IPS-NIHi11 (cell line): ENCODE measurements around the gene SLC22A1.
"Not testable (repeated sequence)": the region's sequence is repeated elsewhere in the genome, so short reads cannot be mapped to it uniquely, and the experiment has no call there.

Experiments used
- DNase-seq: peaks from one replicate; pipeline ENCODE4 v3.0.0; 2012; ENCODE audit warnings: mixed read lengths, low spot score

SLC22A1 gene

DNA sequence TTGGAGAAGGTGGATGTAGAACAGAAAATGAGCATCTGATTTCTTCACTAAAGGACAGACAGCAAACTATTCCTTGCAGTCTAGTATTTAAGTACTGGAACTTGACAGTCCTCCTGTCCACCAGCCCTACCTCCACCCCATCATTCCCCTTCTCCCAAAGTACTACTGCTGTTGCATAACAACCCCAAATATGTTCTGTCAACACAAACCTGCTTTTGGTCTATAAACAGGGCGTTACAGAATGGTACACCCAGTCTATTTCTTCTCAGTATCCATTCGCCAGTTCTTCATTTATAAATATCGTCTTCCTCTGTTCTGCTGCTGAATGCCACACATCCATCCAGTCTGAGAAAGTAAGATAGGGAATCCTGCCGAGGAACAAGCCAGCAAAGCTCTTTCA lies 27.7 kb upstream of the SLC22A1 start:
- DNase-seq, result no peak

DNA sequence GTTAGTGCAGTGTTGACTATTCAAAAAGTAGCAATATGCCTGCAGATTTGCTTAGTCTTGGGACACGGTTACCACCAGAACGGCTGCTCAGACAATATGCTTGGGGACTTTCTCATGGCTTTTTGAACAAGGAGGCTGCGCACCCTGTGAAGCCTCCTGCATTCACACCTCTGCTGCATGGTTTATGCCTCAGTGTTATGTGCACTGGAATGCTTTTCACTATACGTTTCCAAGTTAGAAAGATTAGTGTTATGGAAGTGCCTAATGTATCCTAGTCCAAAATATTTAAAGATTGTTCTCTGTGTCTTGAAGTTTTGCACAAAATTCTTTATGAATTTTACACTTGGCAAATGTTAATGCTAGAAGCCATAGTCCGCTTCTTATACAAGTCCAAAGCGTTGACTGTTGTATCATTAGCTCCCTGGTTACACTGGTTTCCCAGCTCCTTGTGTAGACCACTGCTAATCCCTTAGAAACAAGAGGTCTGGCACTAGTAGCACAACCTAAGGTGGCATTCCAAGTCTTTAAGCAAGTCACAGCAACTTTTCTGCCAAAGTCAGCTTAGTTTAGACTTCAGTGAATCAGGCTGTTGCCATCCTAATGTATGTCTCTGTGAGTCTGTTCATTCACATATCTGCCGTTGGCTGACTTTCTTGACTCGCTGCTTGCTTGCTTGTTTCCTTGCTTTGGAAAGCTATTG lies 26.3 kb upstream of the SLC22A1 start:
- no peak for DNase-seq

DNA sequence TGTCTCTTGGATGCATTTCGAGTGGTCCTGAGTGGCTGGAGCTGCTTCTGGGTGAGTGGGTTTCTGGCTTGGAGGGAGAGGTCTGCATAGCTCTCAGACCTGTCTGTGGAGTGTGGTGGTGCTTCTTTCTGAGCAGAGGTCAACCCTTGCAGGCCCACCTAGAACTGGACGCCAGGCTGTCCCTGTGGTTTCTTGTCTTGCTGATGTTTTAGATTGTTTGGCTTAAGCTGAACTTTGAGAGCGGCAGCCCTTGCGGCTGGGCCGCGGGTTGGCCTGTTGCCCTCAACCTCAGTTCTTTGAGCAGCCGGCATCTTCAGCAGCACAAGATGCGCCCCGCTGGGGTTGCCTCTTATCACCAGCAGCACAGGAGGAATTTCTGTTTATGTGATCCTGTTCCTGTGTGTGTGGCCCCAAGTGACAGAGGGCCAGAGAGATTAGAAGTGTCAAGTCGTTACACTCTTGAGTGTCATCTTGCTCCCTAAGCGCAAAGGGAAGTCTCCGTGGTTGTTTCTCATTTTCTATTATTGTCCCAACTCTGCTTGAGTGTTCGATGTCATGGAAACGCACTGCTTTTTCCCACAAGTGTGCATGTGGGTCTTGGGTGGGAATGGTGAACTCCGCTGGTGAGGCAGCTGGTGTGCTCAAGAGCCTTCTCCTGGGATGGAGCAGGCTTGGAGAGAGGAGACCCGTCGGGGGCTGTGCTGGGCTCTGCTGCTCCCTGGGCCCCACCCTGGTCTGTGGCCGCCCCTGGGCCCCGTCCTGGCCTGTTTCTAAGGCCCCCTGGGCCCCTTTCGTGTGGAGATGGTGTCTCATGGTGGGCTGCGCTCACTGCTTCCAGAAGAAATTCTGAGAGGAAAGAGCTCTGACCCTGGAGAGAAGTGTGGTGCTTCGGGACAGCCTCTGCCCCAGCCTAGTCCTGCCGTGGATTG lies 20.1 kb upstream of the SLC22A1 start:
- no peak for DNase-seq

DNA sequence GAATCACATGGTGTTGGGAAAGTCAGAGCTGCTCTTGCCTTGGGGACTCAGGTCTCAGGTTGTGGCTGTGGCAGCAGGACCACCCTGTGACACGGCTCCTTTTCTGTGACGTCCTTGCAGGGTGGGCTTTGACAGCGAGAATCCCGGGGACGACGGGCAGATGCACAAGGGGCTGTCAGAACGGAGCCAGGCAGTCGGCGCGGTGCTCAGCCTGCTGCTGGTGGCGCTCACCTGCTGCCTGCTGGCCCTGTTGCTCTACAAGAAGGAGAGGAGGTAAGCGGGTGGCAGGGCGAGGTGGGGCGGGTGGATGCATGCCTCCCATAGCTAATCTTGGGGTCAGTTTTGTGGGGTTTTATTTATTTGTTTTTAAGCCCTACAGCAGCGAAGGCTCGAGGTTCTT lies 19.2 kb upstream of the SLC22A1 start:
- no peak for DNase-seq

DNA sequence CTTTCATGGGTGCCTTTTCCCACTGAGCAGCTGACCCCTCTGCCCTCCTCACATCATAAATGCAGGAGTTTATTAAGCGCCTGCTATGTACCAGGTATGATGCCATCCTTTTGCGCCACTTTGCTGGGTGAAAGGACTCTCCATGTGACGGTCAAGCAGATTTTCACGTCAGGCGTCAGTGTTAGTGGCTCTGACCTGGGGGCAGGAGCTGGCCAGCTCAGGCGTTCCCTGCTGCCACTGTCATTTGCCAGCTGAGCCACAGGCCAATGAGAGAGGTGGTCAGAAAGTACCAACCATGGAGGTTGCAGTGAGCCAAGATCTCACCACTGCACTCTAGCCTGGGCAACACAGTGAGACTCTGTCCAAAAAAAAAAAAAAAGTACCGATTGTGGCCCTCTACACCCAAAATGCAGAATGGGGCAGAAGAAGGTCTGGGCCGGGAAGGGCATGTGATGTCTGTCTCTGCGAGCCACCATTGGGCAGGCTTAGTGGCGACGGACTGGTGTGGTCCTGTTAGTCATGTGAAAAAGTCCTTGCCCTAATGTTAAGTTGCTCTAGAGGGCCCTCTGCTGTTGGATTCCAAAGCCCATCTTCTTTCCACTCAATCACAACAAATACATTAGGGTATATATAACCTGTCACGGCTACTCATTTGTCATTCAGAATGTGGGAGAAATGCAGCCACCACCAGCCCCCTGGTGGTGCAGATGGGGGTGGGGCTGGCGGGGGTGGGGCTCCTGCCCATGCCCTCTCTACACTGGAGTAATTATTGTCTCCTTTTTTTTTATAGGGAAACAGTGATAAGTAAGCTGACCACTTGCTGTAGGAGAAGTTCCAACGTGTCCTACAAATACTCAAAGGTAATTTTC lies 18.4 kb upstream of the SLC22A1 start:
- peak; percentile 61 for DNase-seq

DNA sequence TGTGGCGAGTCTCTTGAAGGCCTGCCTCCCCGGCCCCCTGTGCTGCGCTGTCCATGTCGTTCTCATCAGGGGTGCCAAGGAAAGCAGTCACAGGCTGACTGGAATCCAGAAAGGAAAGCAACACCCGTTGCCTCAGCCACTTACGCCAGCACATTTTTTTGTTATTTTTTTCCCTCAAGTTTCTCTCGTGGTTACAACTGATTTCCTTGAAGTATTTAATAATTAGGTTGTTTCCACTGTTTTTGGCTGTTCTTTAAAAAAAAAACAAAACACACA lies 17.9 kb upstream of the SLC22A1 start:
- no peak for DNase-seq

DNA sequence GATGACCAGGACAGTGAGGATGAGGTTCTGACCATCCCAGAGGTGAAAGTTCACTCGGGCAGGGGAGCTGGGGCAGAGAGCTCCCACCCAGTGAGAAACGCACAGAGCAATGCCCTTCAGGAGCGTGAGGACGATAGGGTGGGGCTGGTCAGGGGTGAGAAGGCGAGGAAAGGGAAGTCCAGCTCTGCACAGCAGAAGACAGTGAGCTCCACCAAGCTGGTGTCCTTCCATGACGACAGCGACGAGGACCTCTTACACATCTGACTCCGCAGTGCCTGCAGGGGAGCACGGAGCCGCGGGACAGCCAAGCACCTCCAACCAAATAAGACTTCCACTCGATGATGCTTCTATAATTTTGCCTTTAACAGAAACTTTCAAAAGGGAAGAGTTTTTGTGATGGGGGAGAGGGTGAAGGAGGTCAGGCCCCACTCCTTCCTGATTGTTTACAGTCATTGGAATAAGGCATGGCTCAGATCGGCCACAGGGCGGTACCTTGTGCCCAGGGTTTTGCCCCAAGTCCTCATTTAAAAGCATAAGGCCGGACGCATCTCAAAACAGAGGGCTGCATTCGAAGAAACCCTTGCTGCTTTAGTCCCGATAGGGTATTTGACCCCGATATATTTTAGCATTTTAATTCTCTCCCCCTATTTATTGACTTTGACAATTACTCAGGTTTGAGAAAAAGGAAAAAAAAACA lies 16.6 kb upstream of the SLC22A1 start:
- no peak for DNase-seq

DNA sequence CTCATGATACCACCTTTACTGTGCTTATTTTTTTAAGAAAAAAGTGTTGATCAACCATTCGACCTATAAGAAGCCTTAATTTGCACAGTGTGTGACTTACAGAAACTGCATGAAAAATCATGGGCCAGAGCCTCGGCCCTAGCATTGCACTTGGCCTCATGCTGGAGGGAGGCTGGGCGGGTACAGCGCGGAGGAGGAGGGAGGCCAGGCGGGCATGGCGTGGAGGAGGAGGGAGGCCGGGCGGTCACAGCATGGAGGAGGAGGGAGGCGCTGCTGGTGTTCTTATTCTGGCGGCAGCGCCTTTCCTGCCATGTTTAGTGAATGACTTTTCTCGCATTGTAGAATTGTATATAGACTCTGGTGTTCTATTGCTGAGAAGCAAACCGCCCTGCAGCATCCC lies 15.6 kb upstream of the SLC22A1 start:
- no peak for DNase-seq

DNA sequence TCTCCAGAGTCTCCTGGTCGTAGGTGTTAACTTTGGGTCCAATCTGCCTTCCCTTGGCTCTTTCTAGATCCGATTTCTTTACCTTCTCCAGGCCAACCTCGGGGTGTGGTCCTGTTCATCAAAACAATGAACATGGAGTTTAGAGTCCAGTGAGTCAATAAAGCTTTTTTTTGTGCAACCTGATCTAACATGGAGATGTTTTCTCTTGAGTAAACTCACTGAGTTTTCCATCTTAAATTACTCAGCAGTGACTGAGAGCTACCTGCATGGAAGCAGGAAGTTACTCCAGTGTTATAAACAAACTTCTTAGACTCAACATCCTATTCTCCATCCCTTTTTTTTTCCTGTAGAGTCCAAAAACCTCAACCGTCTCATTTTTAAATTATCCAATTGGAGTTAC lies 14.9 kb upstream of the SLC22A1 start:
- DNase-seq, result no peak

DNA sequence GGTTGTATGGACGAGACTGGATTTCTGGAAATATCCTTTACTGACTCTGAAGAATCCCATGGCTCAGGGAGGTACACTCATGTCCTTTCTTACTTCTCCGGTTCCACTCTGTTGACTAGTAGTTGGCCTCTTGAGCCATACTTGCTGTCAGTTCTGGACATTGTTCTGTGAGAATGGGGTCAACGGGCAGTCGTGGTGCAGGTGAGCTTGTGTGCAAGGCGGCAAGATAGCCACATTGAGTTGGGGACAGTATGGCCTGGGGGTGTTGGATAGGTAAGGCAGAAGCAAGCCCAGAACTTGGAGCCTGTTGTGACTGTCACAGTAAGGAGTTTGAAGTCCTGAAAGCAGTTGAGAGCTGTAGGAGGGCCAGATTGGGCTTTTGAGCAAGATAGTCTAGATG lies 13.5 kb upstream of the SLC22A1 start:
- DNase-seq, result no peak

DNA sequence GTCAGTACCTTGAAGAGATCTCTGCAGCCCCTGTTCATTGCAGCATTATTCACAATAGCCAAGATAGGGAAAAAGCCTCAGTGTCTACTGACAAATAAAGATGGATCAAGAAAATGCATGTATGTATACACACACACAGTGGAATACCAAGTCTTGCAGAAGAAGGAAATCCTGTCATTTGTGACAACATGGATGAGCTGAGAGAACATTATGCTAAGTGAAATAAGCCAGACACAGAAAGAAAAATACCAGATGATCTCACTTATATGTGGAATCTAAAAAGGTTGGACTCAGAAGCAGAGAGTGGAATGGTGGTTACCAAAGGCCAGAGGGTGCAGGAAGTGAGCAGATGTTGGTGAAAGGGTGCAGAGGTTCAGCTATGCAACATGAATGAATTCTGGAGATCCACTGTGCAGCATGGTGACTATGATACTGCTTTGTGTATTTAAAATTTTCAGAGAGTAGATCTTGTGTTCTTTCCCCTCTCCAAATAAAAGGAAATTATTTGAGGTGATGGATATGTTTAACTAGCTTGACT lies 11.0 kb upstream of the SLC22A1 start:
- no peak for DNase-seq

DNA sequence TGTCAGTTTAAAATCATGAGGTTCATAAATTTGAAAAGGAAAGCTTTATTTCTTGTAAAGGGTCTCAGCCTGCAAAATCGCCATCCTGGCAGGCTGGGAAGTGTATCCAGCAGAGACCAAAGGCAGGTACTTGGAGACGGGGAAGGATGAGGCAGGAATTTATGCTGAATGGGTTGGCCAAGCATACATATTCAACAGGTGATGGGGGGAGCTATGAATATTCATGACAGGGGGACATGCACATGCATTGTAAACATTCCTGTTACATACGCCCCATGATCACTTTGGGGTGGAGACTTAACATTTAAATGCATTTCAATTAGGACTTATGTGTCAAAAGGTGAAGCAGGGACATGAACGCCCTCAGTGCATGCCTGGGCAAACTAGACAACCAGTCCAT lies 9.8 kb upstream of the SLC22A1 start:
- no peak for DNase-seq

DNA sequence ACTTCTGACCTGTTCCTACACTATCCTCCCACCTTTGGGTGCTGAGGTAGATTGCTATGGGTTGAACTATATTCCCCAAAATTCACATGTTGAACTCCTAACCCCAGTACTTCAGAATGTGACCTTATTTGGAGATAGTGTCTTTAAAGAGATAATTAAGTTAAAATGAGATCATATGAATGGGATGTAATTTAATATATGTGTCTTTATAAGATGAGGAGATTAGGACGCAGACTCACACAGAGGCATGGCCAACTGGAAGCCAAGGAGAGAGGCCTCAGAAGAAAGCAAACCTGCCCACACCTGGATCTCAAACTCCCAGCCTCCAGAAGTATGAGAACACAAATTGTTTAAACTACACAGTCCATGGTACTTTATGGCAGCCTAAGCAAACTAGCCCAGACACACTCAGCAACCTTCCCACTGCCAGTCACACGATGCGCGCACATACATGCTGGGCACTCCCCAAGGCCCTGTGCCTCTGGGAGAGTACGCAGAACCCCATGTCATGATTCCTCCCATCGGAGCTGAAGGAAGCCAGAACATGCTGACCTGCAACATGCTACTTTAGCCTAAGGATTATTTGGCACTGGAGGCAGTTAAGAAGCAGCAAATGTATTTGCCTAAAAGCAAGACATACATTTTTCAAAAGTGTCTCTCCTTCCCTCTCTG lies 8.9 kb upstream of the SLC22A1 start:
- DNase-seq, result no peak

DNA sequence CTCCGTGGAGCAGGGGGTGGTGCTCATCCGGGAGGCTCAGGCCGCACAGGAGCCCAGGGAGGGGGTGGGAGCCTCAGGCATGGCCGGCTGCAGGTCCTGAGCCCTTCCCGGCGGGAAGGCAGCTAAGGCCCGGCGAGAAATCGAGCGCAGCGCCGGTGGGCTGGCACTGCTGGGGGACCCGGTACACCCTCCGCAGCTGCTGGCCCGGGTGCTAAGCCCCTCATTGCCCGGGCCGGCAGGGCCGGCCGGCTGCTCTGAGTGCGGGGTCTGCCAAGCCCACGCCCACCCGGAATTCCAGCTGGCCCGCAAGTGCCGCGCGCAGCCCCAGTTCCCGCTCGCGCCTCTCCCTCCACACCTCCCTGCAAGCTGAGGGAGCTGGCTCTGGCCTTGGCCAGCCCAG lies 7.1 kb upstream of the SLC22A1 start:
- DNase-seq, result not testable (repeated sequence)

DNA sequence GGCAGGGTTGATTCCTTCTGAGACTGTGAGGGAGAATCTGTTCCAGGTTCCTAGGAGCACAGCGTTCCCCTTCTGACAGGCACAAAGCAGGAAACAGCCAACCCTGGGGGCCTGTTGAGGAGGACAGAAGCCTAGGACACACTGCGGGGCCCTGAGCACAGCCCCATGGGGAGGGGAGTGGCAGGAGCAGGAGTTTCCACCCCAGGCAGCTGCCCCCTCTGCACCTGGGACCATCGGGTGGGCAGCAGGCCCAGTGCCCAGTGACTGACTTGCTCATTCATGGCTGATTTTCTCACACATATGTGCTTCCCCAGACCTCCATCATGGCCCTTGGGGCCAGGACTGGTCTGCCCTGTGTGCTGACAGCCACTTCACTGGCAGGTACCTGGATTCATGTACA lies 6.2 kb upstream of the SLC22A1 start:
- no peak for DNase-seq

DNA sequence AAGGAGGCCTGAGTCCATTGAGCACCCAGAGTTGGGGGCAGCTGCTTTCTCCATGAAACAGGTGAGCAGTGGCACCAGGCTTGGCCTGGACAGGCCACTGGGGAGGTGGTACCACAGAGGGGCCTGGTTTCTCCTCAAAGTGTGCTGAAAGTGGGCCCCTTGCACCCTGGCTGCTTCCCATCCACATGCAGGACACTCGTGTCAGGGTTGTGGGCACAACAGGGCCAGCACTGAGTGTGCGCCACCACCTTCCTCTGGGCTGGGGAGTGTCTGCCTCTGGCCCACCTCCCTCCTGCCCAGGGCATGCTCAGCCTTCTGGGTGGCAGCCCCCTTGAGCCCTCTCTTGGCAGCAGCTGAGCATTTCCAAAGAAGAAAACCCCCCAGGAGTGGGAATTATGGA lies 5.2 kb upstream of the SLC22A1 start:
- no peak for DNase-seq

DNA sequence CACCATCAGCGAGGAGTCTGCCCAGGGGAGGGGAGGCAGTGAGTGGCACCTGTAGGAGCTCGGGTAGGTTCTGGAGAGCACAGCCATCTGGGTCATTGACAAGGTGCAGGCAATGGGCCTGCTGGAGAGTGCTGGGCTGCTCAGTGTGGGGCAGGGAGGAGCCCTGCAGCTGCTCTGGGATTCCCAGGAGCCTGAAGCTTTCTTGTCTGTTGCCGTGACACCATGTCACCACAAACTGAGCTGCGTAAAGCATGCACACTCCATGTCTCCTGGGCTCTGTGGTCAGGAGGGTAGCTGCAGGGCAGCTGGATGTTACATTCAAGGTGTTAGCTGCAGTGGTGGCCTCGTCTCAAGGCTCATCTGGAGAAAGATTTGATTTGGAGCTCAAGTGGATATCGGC lies 4.5 kb upstream of the SLC22A1 start:
- no peak for DNase-seq

DNA sequence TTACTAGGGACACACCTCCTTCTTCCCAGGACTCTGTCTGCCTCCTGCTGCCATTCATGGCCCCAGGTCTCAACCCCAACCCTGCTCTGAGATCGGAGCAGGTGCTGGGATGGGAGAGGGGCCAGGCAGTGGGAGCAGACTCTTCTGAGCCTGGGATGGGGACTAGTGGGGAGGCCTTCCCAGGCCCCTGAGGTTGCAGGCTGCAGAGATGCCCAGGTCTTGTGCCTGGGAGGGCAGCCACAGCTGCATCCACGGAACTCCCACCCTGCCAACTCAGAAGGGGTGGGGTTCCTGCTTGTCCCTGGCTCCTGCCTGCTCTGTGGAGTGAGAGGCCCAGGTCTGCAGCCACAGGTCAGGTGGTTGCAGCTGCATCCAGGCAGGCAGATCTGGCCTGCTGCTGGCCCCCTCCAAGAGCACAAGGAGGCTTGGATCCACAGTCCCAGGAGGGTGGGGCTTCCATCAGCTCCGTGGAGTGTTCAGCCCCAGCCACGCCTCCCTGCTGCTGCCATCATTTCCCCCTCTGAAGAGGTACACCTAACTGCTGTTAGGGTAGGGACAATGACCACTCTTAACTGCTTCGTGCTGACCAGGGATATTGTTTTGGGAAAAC lies 2.9 kb upstream of the SLC22A1 start:
- no peak for DNase-seq

DNA sequence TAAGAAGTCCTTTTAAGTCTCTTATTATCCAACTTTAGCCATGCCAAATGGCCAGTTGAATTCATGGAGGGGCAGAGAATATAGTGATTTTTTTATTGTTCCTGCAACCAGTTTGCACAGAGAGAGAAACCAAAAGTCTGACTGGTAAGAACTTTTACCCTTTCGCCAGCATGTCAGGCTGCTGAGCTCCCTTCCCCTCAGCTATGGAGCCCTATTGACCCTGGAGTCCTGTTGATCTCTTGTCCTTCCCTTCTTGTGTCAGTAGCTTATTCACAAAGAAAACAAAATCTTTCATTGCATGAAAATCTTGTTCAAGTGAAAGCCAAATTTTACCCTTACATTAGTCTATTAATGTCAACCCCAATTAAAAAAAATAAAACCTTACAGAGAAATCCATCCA lies 1.5 kb upstream of the SLC22A1 start:
- no peak for DNase-seq

DNA sequence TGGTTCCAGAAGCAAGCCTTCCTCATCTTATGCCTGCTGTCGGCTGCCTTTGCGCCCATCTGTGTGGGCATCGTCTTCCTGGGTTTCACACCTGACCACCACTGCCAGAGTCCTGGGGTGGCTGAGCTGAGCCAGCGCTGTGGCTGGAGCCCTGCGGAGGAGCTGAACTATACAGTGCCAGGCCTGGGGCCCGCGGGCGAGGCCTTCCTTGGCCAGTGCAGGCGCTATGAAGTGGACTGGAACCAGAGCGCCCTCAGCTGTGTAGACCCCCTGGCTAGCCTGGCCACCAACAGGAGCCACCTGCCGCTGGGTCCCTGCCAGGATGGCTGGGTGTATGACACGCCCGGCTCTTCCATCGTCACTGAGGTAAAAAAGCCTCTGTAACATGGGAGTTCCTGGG lies 366 bp downstream of the SLC22A1 start:
- DNase-seq, result no peak

DNA sequence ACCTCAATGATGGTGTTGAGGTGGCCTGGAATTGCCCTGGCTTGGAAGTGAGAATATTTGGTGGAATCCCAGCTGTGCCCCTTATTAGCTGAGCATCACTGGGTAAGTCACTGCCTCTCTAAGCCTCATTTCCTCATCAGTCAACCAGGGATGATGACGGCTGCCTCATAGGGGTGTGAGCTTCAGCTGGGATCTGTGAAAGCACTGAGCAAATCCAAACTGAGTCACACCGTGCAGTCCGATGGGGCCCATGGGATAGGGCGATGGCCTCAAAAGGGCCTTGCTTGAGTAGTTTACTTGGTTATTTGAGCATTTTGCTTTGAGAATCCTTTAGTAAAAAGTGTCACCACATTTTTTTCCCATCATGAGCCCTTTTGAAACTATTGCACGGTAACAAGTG lies 1.1 kb downstream of the SLC22A1 start:
- DNase-seq, result no peak
